Peyer's patch (tissue), 4 donors: ENCODE data around the gene JPH2. TPM values are rescaled to one million over a fixed set of nuclear protein-coding genes. Genes with fewer than 3 reads are reported as not detected.

Experiments
- DNase-seq, 3 donors: peaks; one replicate each; pipeline ENCODE4 v3.0.0-alpha.2; 2017 to 2019
- H3K27ac ChIP-seq, 4 donors: fragments of 200-600 bp; sonication (generic); one replicate each; pipeline ENCODE4 v1.5.1; 2016 to 2019
- H3K27me3 ChIP-seq, 2 donors: fragments of 200-600 bp; sonication (generic); one replicate each; pipeline ENCODE4 v1.5.1; 2019
- H3K36me3 ChIP-seq, 3 donors: fragments of 200-600 bp; sonication (generic); one replicate each; pipeline ENCODE4 v1.5.1; 2016 to 2019
- H3K4me1 ChIP-seq, 4 donors: fragments of 200-600 bp; sonication (generic); one replicate each; pipeline ENCODE4 v1.5.1; 2016 to 2019
- H3K4me3 ChIP-seq, 4 donors: fragments of 200-600 bp; sonication (generic); 1 replicate in 3 of 4; 2 replicates in 1 of 4; pipeline ENCODE4 v1.5.1; 2016 to 2019; ENCODE audit warnings: mild to moderate bottlenecking in 1 of 4
- H3K9me3 ChIP-seq, 4 donors: fragments of 200-600 bp; sonication (generic); one replicate each; pipeline ENCODE4 v1.5.1; 2016 to 2019; ENCODE audit warnings: mild to moderate bottlenecking in 1 of 4
- POLR2A ChIP-seq, 2 donors: fragments of 450-650 bp; IDR thresholded peaks; one replicate each; pipeline ENCODE4 v1.5.1; 2017; ENCODE audit warnings: antibody characterized with exemption in 2 of 2, mild to moderate bottlenecking in 2 of 2, moderate library complexity in 2 of 2
- total RNA-seq, 4 donors: library from RNA; depleted of rRNA; stranded (reverse); fragments of >200 nt; gene quantifications; one replicate each; pipeline ENCODE4 v1.1.0, GENCODE V29; 2016
- TF ChIP-seq, protein P1 (sequence below), 6 experiments: fragments of 450-650 bp in 4 of 6; fragments of 200-600 bp in 2 of 6; sonication (generic) in 1 of 6; IDR thresholded peaks; one replicate each; pipeline ENCODE4 v1.5.1; 2017 to 2019; ENCODE audit warnings: antibody characterized with exemption in 6 of 6, mild to moderate bottlenecking in 3 of 6, moderate library complexity in 1 of 6

Gene JPH2
- total RNA-seq, 4 donors from 2014 or later: 1.2 to 8.0 (median 4.2) TPM

DNA sequence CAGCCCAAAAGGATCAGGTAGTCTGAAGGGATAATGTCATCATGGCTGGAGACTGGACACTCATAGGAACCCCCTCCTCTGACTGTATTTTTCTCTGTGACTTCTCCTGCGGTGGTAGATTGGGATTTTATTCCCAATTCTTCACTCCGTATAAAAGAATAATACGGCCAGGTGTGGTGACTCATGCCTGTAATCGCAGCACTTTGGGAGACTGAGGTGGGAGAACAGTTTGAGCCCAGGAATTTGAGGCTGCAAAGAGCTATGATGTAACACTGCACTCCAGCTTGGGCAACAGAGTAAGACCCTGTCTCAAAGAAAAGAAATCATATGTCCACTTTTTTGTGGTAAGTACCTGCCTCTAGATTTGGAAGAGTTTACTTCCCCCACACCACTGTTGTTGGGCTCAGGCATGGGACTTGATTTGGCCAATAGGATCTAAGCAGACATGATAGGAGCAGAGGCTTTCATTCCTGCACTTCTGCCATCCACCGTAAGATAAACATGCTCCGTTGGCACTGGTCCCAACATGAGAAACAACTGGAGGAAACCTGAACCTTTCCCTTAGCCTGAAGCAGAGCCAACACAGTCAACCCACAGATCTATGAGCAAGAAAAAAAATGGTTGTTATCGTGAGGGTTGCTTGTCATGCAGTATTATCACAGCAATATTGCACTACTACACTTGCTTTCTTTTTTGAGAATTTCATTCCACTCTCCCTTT lies 82.0 kb downstream of the JPH2 start:
- H3K27ac ChIP-seq: no peak overlapping the region
- no peak overlapping the region for H3K4me3 ChIP-seq
- no peaks in the 10 kb centered on the region for H3K4me1 ChIP-seq
- no peak for DNase-seq
- H3K27me3 ChIP-seq: peaks cover 0 to 4% of the 10 kb centered on the region in 2 donors
- peaks cover 0 to 5% (median 0%) of the 10 kb centered on the region in 4 donors for H3K9me3 ChIP-seq
- no peaks in the 10 kb centered on the region for H3K36me3 ChIP-seq
- no peak for TF ChIP-seq POLR2A (IDR thresholded peaks at IDR 0.05)
- TF ChIP-seq, protein P1, sequence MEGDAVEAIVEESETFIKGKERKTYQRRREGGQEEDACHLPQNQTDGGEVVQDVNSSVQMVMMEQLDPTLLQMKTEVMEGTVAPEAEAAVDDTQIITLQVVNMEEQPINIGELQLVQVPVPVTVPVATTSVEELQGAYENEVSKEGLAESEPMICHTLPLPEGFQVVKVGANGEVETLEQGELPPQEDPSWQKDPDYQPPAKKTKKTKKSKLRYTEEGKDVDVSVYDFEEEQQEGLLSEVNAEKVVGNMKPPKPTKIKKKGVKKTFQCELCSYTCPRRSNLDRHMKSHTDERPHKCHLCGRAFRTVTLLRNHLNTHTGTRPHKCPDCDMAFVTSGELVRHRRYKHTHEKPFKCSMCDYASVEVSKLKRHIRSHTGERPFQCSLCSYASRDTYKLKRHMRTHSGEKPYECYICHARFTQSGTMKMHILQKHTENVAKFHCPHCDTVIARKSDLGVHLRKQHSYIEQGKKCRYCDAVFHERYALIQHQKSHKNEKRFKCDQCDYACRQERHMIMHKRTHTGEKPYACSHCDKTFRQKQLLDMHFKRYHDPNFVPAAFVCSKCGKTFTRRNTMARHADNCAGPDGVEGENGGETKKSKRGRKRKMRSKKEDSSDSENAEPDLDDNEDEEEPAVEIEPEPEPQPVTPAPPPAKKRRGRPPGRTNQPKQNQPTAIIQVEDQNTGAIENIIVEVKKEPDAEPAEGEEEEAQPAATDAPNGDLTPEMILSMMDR (IDR thresholded peaks at IDR 0.05): no peak

DNA sequence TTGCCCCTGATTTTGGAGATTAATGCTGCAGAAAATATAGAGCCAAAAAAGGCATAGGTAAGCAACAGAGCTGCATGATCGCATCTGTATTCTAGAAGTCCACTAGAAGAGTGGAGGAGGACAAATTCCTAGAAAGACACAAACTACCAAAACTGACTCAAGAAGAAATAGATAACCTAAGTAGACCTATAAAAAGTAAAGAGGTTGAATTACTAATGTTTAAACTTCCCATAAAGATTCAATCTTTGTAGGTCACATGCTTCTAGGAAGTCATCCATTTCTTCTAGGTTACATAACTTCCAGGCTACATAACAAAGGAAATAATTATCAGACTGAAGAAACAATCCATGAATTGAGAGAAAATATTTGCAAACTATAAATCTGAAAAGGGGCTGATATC lies 84.4 kb downstream of the JPH2 start:
- H3K27me3 ChIP-seq: peaks cover 0 to 4% of the 10 kb centered on the region in 2 donors
- H3K27ac ChIP-seq: no peak overlapping the region
- no peaks in the 10 kb centered on the region for H3K36me3 ChIP-seq
- TF ChIP-seq, protein P1 (IDR thresholded peaks at IDR 0.05): no peak
- H3K4me3 ChIP-seq: no peak overlapping the region
- no peaks in the 10 kb centered on the region for H3K9me3 ChIP-seq
- no peak for DNase-seq
- H3K4me1 ChIP-seq: no peaks in the 10 kb centered on the region

DNA sequence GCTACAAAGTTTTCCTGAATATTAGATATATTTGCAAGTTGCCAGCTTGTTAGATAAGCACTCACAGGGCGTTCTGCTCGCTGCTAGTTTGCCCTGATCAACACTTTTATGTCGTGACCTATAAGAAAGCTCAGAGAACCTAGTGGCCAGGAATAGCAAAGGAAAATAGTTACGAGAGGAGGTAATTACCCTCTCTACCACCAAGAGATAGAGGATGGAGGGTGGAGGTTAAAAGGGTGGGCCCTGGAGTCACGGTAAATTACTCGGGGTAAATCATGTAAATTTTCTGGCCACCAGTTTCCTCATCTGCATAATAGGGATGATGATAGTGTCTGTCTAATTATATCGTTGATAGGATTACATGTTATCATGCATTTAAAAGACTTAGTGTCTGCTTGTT lies 87.2 kb downstream of the JPH2 start:
- TF ChIP-seq, protein P1 (IDR thresholded peaks at IDR 0.05): no peak
- no peak for TF ChIP-seq POLR2A (IDR thresholded peaks at IDR 0.05)
- no peaks in the 10 kb centered on the region for H3K27me3 ChIP-seq
- DNase-seq: no peak
- H3K4me1 ChIP-seq: no peaks in the 10 kb centered on the region
- no peaks in the 10 kb centered on the region for H3K9me3 ChIP-seq
- no peak overlapping the region for H3K27ac ChIP-seq
- H3K4me3 ChIP-seq: no peak overlapping the region
- H3K36me3 ChIP-seq: no peaks in the 10 kb centered on the region

DNA sequence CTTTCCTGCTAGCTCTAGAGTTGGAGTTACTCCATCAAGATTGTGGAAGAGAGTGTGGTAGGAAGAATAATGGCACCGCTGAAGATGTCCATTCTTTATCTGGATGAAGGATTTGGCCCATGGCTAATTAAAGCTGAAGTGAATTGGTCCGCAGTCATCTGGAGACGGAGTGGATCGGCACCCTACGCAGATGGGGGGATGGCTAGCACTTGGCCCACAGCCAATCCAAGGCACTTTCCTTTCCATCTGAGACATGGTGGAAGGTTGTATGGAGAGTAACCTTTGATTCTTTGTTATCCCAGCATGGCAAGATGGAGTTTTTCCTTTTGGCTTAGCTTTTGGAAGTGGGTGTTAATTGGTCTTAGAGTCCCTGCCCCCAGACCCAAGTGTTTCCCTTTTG lies 88.3 kb downstream of the JPH2 start:
- Histone ChIP-seq H3K27ac (no peak overlapping the region), H3K27me3 (no peaks in the 10 kb centered on the region), H3K9me3 (no peaks in the 10 kb centered on the region), H3K4me1 (no peaks in the 10 kb centered on the region), H3K4me3 (no peak overlapping the region), H3K36me3 (no peaks in the 10 kb centered on the region)
- no peak for DNase-seq
- TF ChIP-seq, protein P1 (IDR thresholded peaks at IDR 0.05): no peak
- TF ChIP-seq POLR2A (IDR thresholded peaks at IDR 0.05): no peak

DNA sequence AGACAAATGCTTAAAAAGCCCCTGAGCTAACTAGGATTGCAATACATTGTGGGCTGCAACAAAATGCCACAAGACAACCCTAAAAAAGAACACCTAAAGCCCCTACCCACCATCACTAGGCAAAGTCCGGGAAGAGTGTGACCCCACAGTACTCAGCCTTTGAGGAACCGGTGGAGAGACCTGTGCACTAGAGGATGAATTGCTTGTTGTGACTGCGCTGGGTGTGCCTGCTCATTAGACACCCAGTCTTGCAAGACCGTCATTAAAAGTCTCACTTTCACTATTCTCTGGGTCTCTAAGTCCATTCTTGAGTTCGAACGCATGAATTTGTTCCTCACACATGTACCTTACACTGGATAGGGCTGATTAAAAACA lies 88.7 kb downstream of the JPH2 start:
- H3K27ac ChIP-seq: no peak overlapping the region
- TF ChIP-seq, protein P1 (IDR thresholded peaks at IDR 0.05): no peak
- no peak for TF ChIP-seq POLR2A (IDR thresholded peaks at IDR 0.05)
- no peaks in the 10 kb centered on the region for H3K9me3 ChIP-seq
- H3K4me1 ChIP-seq: no peaks in the 10 kb centered on the region
- no peak overlapping the region for H3K4me3 ChIP-seq
- no peak for DNase-seq
- no peaks in the 10 kb centered on the region for H3K36me3 ChIP-seq
- H3K27me3 ChIP-seq: no peaks in the 10 kb centered on the region
